H1 (cell line): ENCODE data around the gene CACNB2. TPM values are rescaled to one million over a fixed set of nuclear protein-coding genes. Genes with fewer than 3 reads are reported as not detected.

Experiments used
- CTCF ChIA-PET: fragments of 300-600 bp; sonication (Branson Sonifier 250); formaldehyde crosslinking; loops from one replicate; lab custom pipeline; 2021; ENCODE audit not compliant: partially characterized antibody; lab: Charles Lee
- POLR2A ChIA-PET: fragments of 300-600 bp; sonication (Branson Sonifier 250); formaldehyde crosslinking; loops from one replicate; lab custom pipeline; 2021; ENCODE audit warnings: inconsistent platforms; ENCODE audit not compliant: partially characterized antibody; lab: Charles Lee
- DNase-seq, 2 experiments: peaks; one replicate each; pipeline versions ENCODE4 v3.0.0 to v3.0.0-alpha.2; 2010 to 2022; ENCODE audit warnings: low spot score in 2 of 2, low read depth in 1 of 2, mixed read lengths in 1 of 2
- FAIRE-seq: peaks from 2 replicates; lab custom pipeline; 2011; peaks lifted over from hg19 to GRCh38; lab: Jason Lieb, UNC
- H2AFZ ChIP-seq: 2 replicates; pipeline ENCODE4 v1.8.1; 2012; ENCODE audit warnings: low read length, inconsistent platforms
- H2AK5ac ChIP-seq: 2 replicates; pipeline ENCODE4 v1.6.1; 2013; ENCODE audit warnings: low read depth, low read length
- H2BK120ac ChIP-seq: replicated peaks from 2 replicates; pipeline ENCODE3; 2013; ENCODE audit warnings: low read depth, low read length, inconsistent platforms
- H2BK12ac ChIP-seq: 2 replicates; pipeline ENCODE4 v1.6.1; 2013; ENCODE audit warnings: low read depth, low read length
- H2BK15ac ChIP-seq: 2 replicates; pipeline ENCODE4 v1.6.1; 2013; ENCODE audit warnings: low read length
- H2BK20ac ChIP-seq: 2 replicates; pipeline ENCODE4 v1.6.1; 2013; ENCODE audit warnings: low read length
- H2BK5ac ChIP-seq: 2 replicates; pipeline ENCODE4 v1.6.1; 2013; ENCODE audit warnings: low read depth, low read length
- H3K14ac ChIP-seq: 2 replicates; pipeline ENCODE4 v1.6.1; 2013; ENCODE audit warnings: inconsistent platforms; ENCODE audit not compliant: insufficient read length
- H3K18ac ChIP-seq: 2 replicates; pipeline ENCODE4 v1.6.1; 2013; ENCODE audit warnings: low read length; ENCODE audit errors: extremely low read depth
- H3K23ac ChIP-seq: 2 replicates; pipeline ENCODE4 v1.6.1; 2013; ENCODE audit warnings: inconsistent platforms; ENCODE audit not compliant: insufficient read length
- H3K23me2 ChIP-seq: 2 replicates; pipeline ENCODE4 v1.6.1; 2013; ENCODE audit warnings: low read depth, low read length
- H3K27ac ChIP-seq: 2 replicates; pipeline ENCODE4 v1.6.1; 2011; ENCODE audit warnings: low read depth, low read length, inconsistent platforms
- H3K27me3 ChIP-seq, 4 experiments: replicated peaks in 1 of 4; 1 replicate in 1 of 4; 2 replicates in 3 of 4; pipeline versions ENCODE4 v1.6.1 to v1.8.1; 2011 to 2013; ENCODE audit warnings: low read length in 3 of 4, mild to moderate bottlenecking in 3 of 4, inconsistent platforms in 2 of 4, mixed read lengths in 2 of 4, moderate library complexity in 1 of 4; ENCODE audit not compliant: control insufficient read depth in 3 of 4, insufficient read depth in 3 of 4; ENCODE audit errors: extremely low read depth in 1 of 4
- H3K36me3 ChIP-seq, 4 experiments: 2 replicates each; pipeline versions ENCODE4 v1.6.1 to v1.8.1; 2011 to 2013; ENCODE audit warnings: mild to moderate bottlenecking in 4 of 4, low read length in 3 of 4, moderate library complexity in 2 of 4, control low read depth in 1 of 4, inconsistent platforms in 1 of 4; ENCODE audit not compliant: insufficient read depth in 4 of 4, control insufficient read depth in 2 of 4
- H3K4ac ChIP-seq: replicated peaks from 2 replicates; pipeline ENCODE3; 2013; ENCODE audit warnings: low read length, low read depth, mixed read lengths, inconsistent platforms; ENCODE audit not compliant: insufficient read length
- H3K4me1 ChIP-seq, 4 experiments: replicated peaks in 1 of 4; 1 replicate in 1 of 4; 2 replicates in 3 of 4; pipeline versions ENCODE4 v1.6.1 to v1.8.1; 2011 to 2013; ENCODE audit warnings: low read length in 3 of 4, inconsistent platforms in 2 of 4, mixed read lengths in 1 of 4; ENCODE audit not compliant: insufficient read depth in 4 of 4, control insufficient read depth in 3 of 4
- H3K4me2 ChIP-seq, 2 experiments: 2 replicates each; pipeline versions ENCODE4 v1.6.1 to v1.8.1; 2011 to 2013; ENCODE audit warnings: low read depth in 2 of 2, low read length in 2 of 2, control low read depth in 1 of 2, inconsistent platforms in 1 of 2, mild to moderate bottlenecking in 1 of 2; ENCODE audit not compliant: insufficient read depth in 1 of 2
- H3K4me3 ChIP-seq, 4 experiments: fragments of 200-600, 300-600 bp in 1 of 4; sonication (generic), shearing (Covaris generic), sonication (Bioruptor Twin) in 1 of 4; 2 replicates each; pipeline versions ENCODE4 v1.5.1 to v1.8.1; 2011 to 2016; ENCODE audit warnings: low read length in 4 of 4, low read depth in 3 of 4, control low read depth in 2 of 4, inconsistent platforms in 2 of 4, mild to moderate bottlenecking in 2 of 4, mixed read lengths in 1 of 4, moderate library complexity in 1 of 4; ENCODE audit not compliant: insufficient read depth in 2 of 4; ENCODE audit errors: extremely low read depth in 1 of 4
- H3K56ac ChIP-seq: replicated peaks from 2 replicates; pipeline ENCODE3; 2013; ENCODE audit warnings: low read depth, mild to moderate bottlenecking, mixed read lengths, low read length, inconsistent platforms; ENCODE audit not compliant: insufficient read length
- H3K79me1 ChIP-seq: 2 replicates; pipeline ENCODE4 v1.6.1; 2013; ENCODE audit warnings: low read depth, low read length, control low read depth
- H3K79me2 ChIP-seq, 2 experiments: 2 replicates each; pipeline versions ENCODE4 v1.6.1 to v1.8.1; 2012 to 2013; ENCODE audit warnings: low read length in 2 of 2, mild to moderate bottlenecking in 2 of 2, inconsistent platforms in 1 of 2; ENCODE audit not compliant: insufficient read depth in 2 of 2, control insufficient read depth in 1 of 2
- H3K9ac ChIP-seq, 4 experiments: replicated peaks in 1 of 4; 1 replicate in 1 of 4; 2 replicates in 3 of 4; pipeline versions ENCODE4 v1.6.1 to v1.8.1; 2011 to 2013; ENCODE audit warnings: low read depth in 3 of 4, low read length in 3 of 4, control low read depth in 2 of 4, mild to moderate bottlenecking in 2 of 4, moderate library complexity in 2 of 4, inconsistent platforms in 1 of 4; ENCODE audit errors: extremely low read depth in 1 of 4
- H3K9me3 ChIP-seq, 2 experiments: 2 replicates each; pipeline versions ENCODE4 v1.6.1 to v1.8.1; 2012 to 2013; ENCODE audit warnings: mild to moderate bottlenecking in 2 of 2, moderate library complexity in 2 of 2, control low read depth in 1 of 2, inconsistent platforms in 1 of 2, low read depth in 1 of 2, low read length in 1 of 2, mixed read lengths in 1 of 2; ENCODE audit not compliant: insufficient read depth in 2 of 2
- H4K20me1 ChIP-seq, 2 experiments: replicated peaks in 1 of 2; 2 replicates each; pipeline versions ENCODE3 to v1.8.1; 2011 to 2013; ENCODE audit warnings: inconsistent platforms in 2 of 2, low read length in 2 of 2, mild to moderate bottlenecking in 1 of 2; ENCODE audit not compliant: insufficient read depth in 2 of 2, control insufficient read depth in 1 of 2
- H4K5ac ChIP-seq: 2 replicates; pipeline ENCODE4 v1.6.1; 2013; ENCODE audit warnings: low read length, low read depth, mixed read lengths, inconsistent platforms; ENCODE audit not compliant: insufficient read length
- H4K8ac ChIP-seq: 2 replicates; pipeline ENCODE4 v1.8.0; 2013; ENCODE audit warnings: mild to moderate bottlenecking, moderate library complexity, low read length, inconsistent platforms; ENCODE audit not compliant: insufficient read depth; ENCODE audit errors: extremely low read depth
- H4K91ac ChIP-seq: replicated peaks from 2 replicates; pipeline ENCODE3; 2013; ENCODE audit warnings: low read length, mixed read lengths, inconsistent platforms; ENCODE audit not compliant: insufficient read length
- ASH2L ChIP-seq: fragments of 200-600, 300-600 bp; sonication (generic); IDR thresholded peaks from one replicate; pipeline ENCODE4 v1.7.1; 2017; ENCODE audit warnings: low read length
- CBX5 ChIP-seq: fragments of 300-800, 300-1000 bp; sonication (generic); IDR thresholded peaks from 2 replicates; pipeline ENCODE4 v1.7.1; 2016; ENCODE audit warnings: antibody characterized with exemption, low read length, low read depth
- EGR1 ChIP-seq: IDR thresholded peaks from 2 replicates; pipeline ENCODE4 v1.6.1; 2011; ENCODE audit warnings: low read depth, low read length, borderline replicate concordance
- EZH2 ChIP-seq: fragments of 200-600 bp; sonication (generic); IDR thresholded peaks from 2 replicates; pipeline ENCODE4 v1.7.1; 2012; ENCODE audit warnings: low read depth, mild to moderate bottlenecking, moderate library complexity, low read length, inconsistent platforms; ENCODE audit not compliant: severe bottlenecking
- GABPA ChIP-seq: IDR thresholded peaks from 2 replicates; pipeline ENCODE4 v1.6.1; 2011; ENCODE audit warnings: mild to moderate bottlenecking, low read length, moderate library complexity, borderline replicate concordance; ENCODE audit not compliant: insufficient read depth
- GTF2F1 ChIP-seq: IDR thresholded peaks from 2 replicates; pipeline ENCODE4 v1.6.1; 2012; ENCODE audit warnings: low read depth, low read length, improper control_type of control experiment, borderline replicate concordance
- HDAC2 ChIP-seq, 2 experiments: fragments of 300-600 bp in 1 of 2; sonication (generic) in 1 of 2; IDR thresholded peaks; 2 replicates each; pipeline ENCODE4 v1.6.1; 2011 to 2012; ENCODE audit warnings: low read depth in 2 of 2, low read length in 2 of 2, mild to moderate bottlenecking in 2 of 2, moderate library complexity in 2 of 2, borderline replicate concordance in 1 of 2, inconsistent platforms in 1 of 2
- RBBP5 ChIP-seq: IDR thresholded peaks from 2 replicates; pipeline ENCODE4 v1.7.1; 2012; ENCODE audit warnings: low read depth, mild to moderate bottlenecking, inconsistent platforms, low read length, moderate library complexity, borderline replicate concordance
- RNF2 ChIP-seq: fragments of 200-900, 300-1000 bp; sonication (generic); IDR thresholded peaks from 2 replicates; pipeline ENCODE4 v1.7.1; 2016; ENCODE audit warnings: borderline replicate concordance, low read depth, mild to moderate bottlenecking, antibody characterized with exemption, low read length; ENCODE audit not compliant: poor library complexity, severe bottlenecking; ENCODE audit errors: missing control alignments
- RXRA ChIP-seq: IDR thresholded peaks from 2 replicates; pipeline ENCODE4 v1.6.1; 2011; ENCODE audit warnings: low read depth, mild to moderate bottlenecking, low read length, moderate library complexity; ENCODE audit not compliant: insufficient read depth
- SIRT6 ChIP-seq: IDR thresholded peaks from one replicate; pipeline ENCODE4 v1.7.1; 2012; ENCODE audit warnings: low read length, inconsistent platforms
- SUZ12 ChIP-seq: fragments of 200-600 bp; sonication (generic); IDR thresholded peaks from 2 replicates; pipeline ENCODE4 v1.6.1; 2012; ENCODE audit warnings: mild to moderate bottlenecking, inconsistent platforms, low read length, moderate library complexity, mixed read lengths
- TCF12 ChIP-seq: IDR thresholded peaks from 2 replicates; pipeline ENCODE4 v1.6.1; 2011; ENCODE audit warnings: low read depth, mild to moderate bottlenecking, low read length
- YY1 ChIP-seq: IDR thresholded peaks from 2 replicates; pipeline ENCODE4 v1.6.1; 2011; ENCODE audit warnings: low read depth, mild to moderate bottlenecking, low read length
- WGBS, 2 experiments: shearing (Covaris generic) in 1 of 2; methylation state at CpG; one replicate each; pipeline versions ENCODE4 v1.1.6 to v1.1.7; 2013 to 2015; ENCODE audit warnings: low lambda C conversion rate in 2 of 2, mixed read lengths in 2 of 2, inconsistent platforms in 1 of 2, low coverage in 1 of 2, missing lambda C conversion rate in 1 of 2; ENCODE audit not compliant: insufficient replicate concordance in 2 of 2, insufficient coverage in 1 of 2, insufficient read length in 1 of 2; ENCODE audit errors: extremely low coverage in 1 of 2, missing lambda C conversion rate in 1 of 2; 5-methylcytosine and 5-hydroxymethylcytosine counted together
- polyA plus RNA-seq, 7 experiments: library from polyadenylated mRNA; depleted of rRNA in 3 of 7; stranded (reverse) in 5 of 7; unstranded in 2 of 7; fragments of >200 nt in 5 of 7; fragments of 200-250 nt in 2 of 7; gene quantifications; 1 replicate in 5 of 7; 2 replicates in 1 of 7; 4 replicates in 1 of 7; pipeline versions ENCODE4 v1.2.1 to v1.2.3, GENCODE V29; 2011 to 2013; ENCODE audit warnings: missing spikeins in 2 of 7, mixed read lengths in 2 of 7
- total RNA-seq: library from RNA; stranded (reverse); fragmentation: NEBNext Ultra II Directional; extraction: Animal tissue kit (Norgen Biotek cat#: 25700); gene quantifications from 2 replicates; pipeline ENCODE4 v1.2.1, GENCODE V29; 2021

The CACNB2 gene
- total and polyA plus RNA-seq, 2 of the 8 experiments (the other 6 are each of a cell fraction or from before 2014, with no cell fraction given) = 2.4 to 3.2 TPM

- H3K9ac ChIP-seq = peak overlapping the region in 1 of 4 experiments; percentile 8; a peak in 1 of 7 replicates
- H3K23me2 ChIP-seq = no peaks in the 10 kb centered on the region
- no peaks in the 10 kb centered on the region for H4K20me1 ChIP-seq
- no peaks in the 10 kb centered on the region for H3K36me3 ChIP-seq
- H2BK120ac ChIP-seq = no peak overlapping the region
- H2BK15ac ChIP-seq = no peak overlapping the region
- H2BK20ac ChIP-seq = no peak overlapping the region
- no peak overlapping the region for H3K18ac ChIP-seq
- H4K8ac ChIP-seq = no peak overlapping the region
- H3K14ac ChIP-seq = no peak overlapping the region
- H3K23ac ChIP-seq = no peak overlapping the region
- H4K5ac ChIP-seq = no peak overlapping the region
- H3K4me1 ChIP-seq = peaks cover 0 to 3% (median 0%) of the 10 kb centered on the region in 4 experiments; a peak in 1 of 7 replicates
- no peak overlapping the region for H2BK5ac ChIP-seq
- no peak overlapping the region for H3K56ac ChIP-seq
- H3K4ac ChIP-seq = no peak overlapping the region
- POLR2A ChIA-PET = no interaction called here
- no peaks in the 10 kb centered on the region for H3K9me3 ChIP-seq
- no peak overlapping the region for H3K27ac ChIP-seq
- FAIRE-seq = no peak
- H2AK5ac ChIP-seq = no peak overlapping the region
- no peaks in the 10 kb centered on the region for H3K79me1 ChIP-seq
- H3K79me2 ChIP-seq = no peaks in the 10 kb centered on the region
- DNase-seq = no peak
- no peak overlapping the region for H2AFZ ChIP-seq
- no peak overlapping the region for H3K4me2 ChIP-seq
- no peak overlapping the region for H2BK12ac ChIP-seq
- CTCF ChIA-PET = no interaction called here
- WGBS, 2 experiments = 96% methylated on average over 3 of the region's 3 CpGs; no CpG with 5 or more reads in 1 of the 2 experiments
- H3K4me3 ChIP-seq = no peak overlapping the region
- no peak overlapping the region for H4K91ac ChIP-seq
- H3K27me3 ChIP-seq = no peaks in the 10 kb centered on the region
- TF ChIP-seq GABPA (no peak), RNF2 (no peak), YY1 (no peak), RXRA (no peak), CBX5 (no peak), GTF2F1 (no peak), SUZ12 (no peak), EGR1 (no peak), ASH2L (no peak), SIRT6 (no peak), EZH2 (no peak), RBBP5 (no peak), TCF12 (no peak), HDAC2 (IDR thresholded peaks at IDR 0.05; ENCODE audit: borderline replicate concordance in 1 of 2, low read depth in 2 of 2, low read length in 2 of 2) (no peak)
Measured at GRCh38 chr10:18352175-18352574, 212.0 kb downstream of the CACNB2 start.
